Aorta (tissue), 5 donors: ENCODE data around the gene ANKFN1. TPM values are rescaled to one million over a fixed set of nuclear protein-coding genes. Genes with fewer than 3 reads are reported as not detected.

Experiments used
- ATAC-seq: fragments of 200-7000 bp; cut with Tn5 transposase; one replicate; pipeline ENCODE4 v1.9.1; 2022; ENCODE audit warnings: moderate library complexity; ENCODE audit not compliant: low FRiP score
- DNase-seq, 2 donors: peaks; one replicate each; pipeline ENCODE4 v3.0.0-alpha.2; 2020
- H3K27ac ChIP-seq, 2 donors: one replicate each; pipeline ENCODE4 v1.5.1; 2013; ENCODE audit warnings: low read length in 2 of 2, mild to moderate bottlenecking in 2 of 2, moderate library complexity in 2 of 2, control low read depth in 1 of 2, inconsistent platforms in 1 of 2, low read depth in 1 of 2
- H3K27me3 ChIP-seq, 2 donors: one replicate each; pipeline ENCODE4 v1.6.1; 2013; ENCODE audit warnings: control low read depth in 1 of 2, low read length in 1 of 2, mild to moderate bottlenecking in 1 of 2, moderate library complexity in 1 of 2; ENCODE audit not compliant: insufficient read depth in 2 of 2, control insufficient read depth in 1 of 2
- H3K36me3 ChIP-seq, 2 donors: one replicate each; pipeline ENCODE4 v1.6.1; 2013; ENCODE audit warnings: control low read depth in 1 of 2, low read length in 1 of 2, mild to moderate bottlenecking in 1 of 2; ENCODE audit not compliant: insufficient read depth in 2 of 2, control insufficient read depth in 1 of 2
- H3K4me1 ChIP-seq, 2 donors: one replicate each; pipeline ENCODE4 v1.6.1; 2013; ENCODE audit warnings: low read length in 2 of 2, control low read depth in 1 of 2, mild to moderate bottlenecking in 1 of 2, moderate library complexity in 1 of 2; ENCODE audit not compliant: insufficient read depth in 2 of 2, control insufficient read depth in 1 of 2
- H3K4me3 ChIP-seq, 2 donors: one replicate each; pipeline ENCODE4 v1.5.1; 2013; ENCODE audit warnings: low read length in 2 of 2, control low read depth in 1 of 2, mild to moderate bottlenecking in 1 of 2
- H3K9me3 ChIP-seq: one replicate; pipeline ENCODE4 v1.6.1; 2013; ENCODE audit warnings: mild to moderate bottlenecking, low read length; ENCODE audit not compliant: control insufficient read depth
- WGBS, 2 donors: extraction: QIAGEN DNeasy Blood & Tissue Kit; methylation state at CpG; one replicate each; pipeline ENCODE4 v1.1.7; 2013; 5-methylcytosine and 5-hydroxymethylcytosine counted together
- intact Hi-C, 2 donors: fragments of 100-400 bp; cut with DNase I; formaldehyde crosslinking; loops; one replicate each; pipeline versions ENCODE4 v1.14.2 to v1.15.0; 2022
- polyA plus RNA-seq, 2 donors: library from polyadenylated mRNA; stranded (reverse); fragments of 200-250 nt; gene quantifications; one replicate each; pipeline ENCODE4 v1.2.3, GENCODE V29; 2013
- total RNA-seq, 2 donors: library from RNA; stranded (reverse); fragmentation: NEBNext Ultra II Directional; extraction: Animal tissue kit (Norgen Biotek cat#: 25700); gene quantifications; one replicate each; pipeline ENCODE4 v1.2.1, GENCODE V29; 2021
- donor health status: healthy with polysubstance abuse.
- donor health status: Bipolar disorder and iron deficiency.
- donor health status: DM: no; HTN: no; CAD: no.
- donor health status: DM: no; HTN: no; CAD: no.
- donor health status: DM: yes; HTN: yes; CAD: no.

The ANKFN1 gene
- total and polyA plus RNA-seq, 4 donors = 0.15 to 0.99 (median 0.26) TPM; not detected in 1

GRCh38 chr17:56540836-56541235 is 387.6 kb downstream of the ANKFN1 start:
- WGBS, 2 donors = 10 to 17% methylated on average over 5 of the region's 5 CpGs
- Histone ChIP-seq H3K27me3 (no peaks in the 10 kb centered on the region), H3K4me3 (no peak overlapping the region), H3K36me3 (no peaks in the 10 kb centered on the region), H3K9me3 (peaks cover 5% of the 10 kb centered on the region), H3K27ac (no peak overlapping the region), H3K4me1 (no peaks in the 10 kb centered on the region)
- intact Hi-C loops = no loop called here
- ATAC-seq (no peak), DNase-seq (no peak)

DNA sequence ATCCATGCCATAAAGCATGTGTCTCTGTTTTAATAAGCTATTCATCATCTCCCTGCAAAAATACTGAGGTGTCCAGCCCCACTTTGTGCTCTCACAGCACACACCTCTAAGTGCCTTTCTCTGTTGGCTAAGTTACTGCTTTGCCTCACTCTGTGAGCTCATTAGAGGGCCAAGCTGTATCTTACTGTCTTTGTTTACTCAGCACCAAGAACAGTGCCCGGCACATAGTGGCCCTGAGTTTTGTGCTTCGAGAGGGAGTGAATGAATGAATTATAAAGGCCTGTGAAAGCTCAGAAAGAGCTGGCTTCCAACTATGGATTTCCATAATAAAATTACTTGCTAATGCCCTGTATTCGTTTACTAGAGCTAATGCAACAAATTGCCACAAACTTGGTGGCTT is 390.0 kb downstream of the ANKFN1 start:
- ATAC-seq (no peak), DNase-seq (no peak)
- Histone ChIP-seq H3K9me3 (peaks cover 5% of the 10 kb centered on the region), H3K27ac (no peak overlapping the region), H3K27me3 (no peaks in the 10 kb centered on the region), H3K4me3 (no peak overlapping the region), H3K36me3 (no peaks in the 10 kb centered on the region), H3K4me1 (no peaks in the 10 kb centered on the region)
- WGBS, 2 donors = 38 to 39% methylated on average over 3 of the region's 3 CpGs
- intact Hi-C loops = no loop called here

DNA sequence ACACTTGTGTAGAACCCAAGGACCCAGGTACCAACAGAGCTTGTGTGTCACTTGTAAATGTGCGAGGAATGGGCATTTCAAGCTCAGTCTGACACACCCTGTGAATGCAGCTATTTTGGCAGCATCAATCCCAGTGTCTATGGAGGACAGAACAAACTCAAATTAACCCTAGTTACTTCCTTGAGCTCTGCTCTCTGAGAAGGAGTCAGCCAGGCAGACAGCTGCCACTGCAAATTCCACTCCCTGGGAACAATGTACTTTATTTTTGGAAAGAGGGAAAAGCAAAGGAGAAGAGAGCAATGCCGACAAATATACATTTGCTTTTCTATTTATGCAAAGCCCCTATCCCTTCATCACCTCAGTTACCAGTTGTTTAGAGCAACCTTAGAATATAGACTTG is 391.8 kb downstream of the ANKFN1 start:
- ATAC-seq (no peak), DNase-seq (no peak)
- H3K4me3 ChIP-seq = no peak overlapping the region
- intact Hi-C loops = no loop called here
- peaks cover 1% of the 10 kb centered on the region for H3K9me3 ChIP-seq
- WGBS, 2 donors = 15 to 34% methylated on average over 2 of the region's 2 CpGs
- no peak overlapping the region for H3K27ac ChIP-seq
- H3K4me1 ChIP-seq = no peaks in the 10 kb centered on the region
- no peaks in the 10 kb centered on the region for H3K36me3 ChIP-seq
- no peaks in the 10 kb centered on the region for H3K27me3 ChIP-seq

DNA sequence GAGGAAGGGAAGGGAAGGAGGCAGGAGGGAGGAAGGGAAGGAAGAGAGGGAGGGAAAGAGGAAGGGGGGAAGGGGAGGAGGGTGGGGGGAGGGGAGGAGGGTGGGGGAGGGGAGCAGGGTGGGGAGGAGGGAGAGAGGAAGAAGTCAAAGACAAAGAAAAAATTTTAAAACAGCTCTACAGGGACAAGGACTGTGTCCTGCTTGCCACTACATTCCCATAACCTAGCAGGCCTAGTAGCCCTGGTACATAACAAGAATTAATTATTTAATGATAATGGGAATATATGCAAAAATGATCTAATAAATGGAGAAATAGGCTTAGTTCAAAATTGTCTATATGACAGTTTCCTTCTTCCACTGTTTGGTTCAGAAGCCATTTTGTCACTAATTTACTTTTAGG is 392.7 kb downstream of the ANKFN1 start:
- H3K27ac ChIP-seq = no peak overlapping the region
- DNase-seq (no peak), ATAC-seq (no peak)
- H3K9me3 ChIP-seq = peaks cover 1% of the 10 kb centered on the region
- intact Hi-C loops = no loop called here
- H3K4me1 ChIP-seq = no peaks in the 10 kb centered on the region
- no peak overlapping the region for H3K4me3 ChIP-seq
- no peaks in the 10 kb centered on the region for H3K27me3 ChIP-seq
- H3K36me3 ChIP-seq = no peaks in the 10 kb centered on the region

GRCh38 chr17:56548661-56549060 is 395.4 kb downstream of the ANKFN1 start:
- DNase-seq = no peak
- Histone ChIP-seq H3K36me3 (no peaks in the 10 kb centered on the region), H3K4me1 (no peaks in the 10 kb centered on the region), H3K27ac (no peak overlapping the region), H3K27me3 (no peaks in the 10 kb centered on the region), H3K9me3 (peaks cover 6% of the 10 kb centered on the region), H3K4me3 (no peak overlapping the region)
- WGBS, 2 donors = 75 to 82% methylated on average over 4 of the region's 4 CpGs
- no peak for ATAC-seq
- intact Hi-C loops = no loop called here

DNA sequence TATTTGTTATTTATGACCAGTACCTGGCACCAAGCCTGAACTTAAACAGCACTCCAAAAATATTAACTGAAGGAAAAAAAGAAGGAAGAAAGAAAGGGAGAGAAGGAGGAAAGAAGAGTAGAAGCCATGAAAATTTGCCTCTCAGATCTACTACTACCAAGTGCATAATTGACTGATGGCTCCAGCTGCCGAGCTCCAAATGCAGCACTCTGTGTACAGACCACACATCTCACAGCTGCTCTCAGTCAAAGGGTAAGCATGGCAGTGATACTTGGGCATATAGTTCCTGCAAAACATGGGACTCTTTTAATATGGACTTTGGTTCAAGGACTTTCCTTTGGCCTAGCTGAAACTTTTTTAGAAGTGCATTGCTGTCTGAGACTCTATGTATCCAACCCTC is 396.2 kb downstream of the ANKFN1 start:
- intact Hi-C loops = no loop called here
- H3K27ac ChIP-seq = no peak overlapping the region
- H3K4me1 ChIP-seq = no peaks in the 10 kb centered on the region
- DNase-seq = no peak
- H3K9me3 ChIP-seq = peaks cover 6% of the 10 kb centered on the region
- ATAC-seq = no peak
- H3K4me3 ChIP-seq = no peak overlapping the region
- no peaks in the 10 kb centered on the region for H3K27me3 ChIP-seq
- H3K36me3 ChIP-seq = no peaks in the 10 kb centered on the region
- WGBS, 2 donors = 27 to 38% methylated on average over 1 of the region's 1 CpG

DNA sequence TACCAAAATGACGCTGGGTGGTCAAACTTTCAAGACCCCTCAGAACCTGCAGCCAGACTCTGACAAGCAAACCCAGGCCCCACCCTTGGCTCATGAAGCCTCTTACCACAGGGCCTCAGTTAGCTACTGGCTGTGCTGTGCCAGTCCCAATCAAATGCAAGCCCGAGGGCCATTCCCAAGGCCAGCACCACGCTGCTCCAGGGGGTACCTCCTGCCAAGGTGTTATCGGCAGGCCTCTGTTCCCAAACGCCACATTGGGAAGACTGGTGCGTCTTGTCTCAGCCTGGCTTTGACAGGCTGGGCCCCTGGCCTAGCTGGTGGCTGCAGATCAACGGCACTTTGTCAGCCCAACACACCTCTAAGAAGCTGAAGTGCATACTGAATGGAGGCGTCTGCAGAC is 404.4 kb downstream of the ANKFN1 start:
- intact Hi-C loops = no loop called here
- 72 to 74% methylated on average over 8 of the region's 8 CpGs for WGBS, 2 donors
- peaks cover 3% of the 10 kb centered on the region for H3K9me3 ChIP-seq

GRCh38 chr17:56558088-56558487 is 404.8 kb downstream of the ANKFN1 start:
- Histone ChIP-seq H3K36me3 (no peaks in the 10 kb centered on the region), H3K27me3 (no peaks in the 10 kb centered on the region), H3K9me3 (peaks cover 2% of the 10 kb centered on the region), H3K27ac (no peak overlapping the region), H3K4me1 (no peaks in the 10 kb centered on the region), H3K4me3 (no peak overlapping the region)
- WGBS, 2 donors = 42 to 47% methylated on average over 7 of the region's 7 CpGs
- intact Hi-C loops = no loop called here
- DNase-seq (no peak), ATAC-seq (no peak)

More for the DNA sequence above, 404.4 kb downstream of the ANKFN1 start:
- no peaks in the 10 kb centered on the region for H3K4me1 ChIP-seq
- no peak overlapping the region for H3K4me3 ChIP-seq
- no peak for ATAC-seq
- DNase-seq = no peak
- no peaks in the 10 kb centered on the region for H3K27me3 ChIP-seq
- H3K27ac ChIP-seq = no peak overlapping the region
- no peaks in the 10 kb centered on the region for H3K36me3 ChIP-seq
